DLD1 (cell line): ENCODE measurements around the gene CDH13.

Experiments used
- in situ Hi-C: cut with HindIII; loops from 2 replicates; pipeline ENCODE4 v1.10.0; 2017; ENCODE audit warnings: low sequenced_read_pairs

Gene CDH13

GRCh38 chr16:83258366-83258928 lies 631.7 kb downstream of the CDH13 start:
- in situ Hi-C loops, result no loop called here

- in situ Hi-C loops, result no loop called here
Observed at GRCh38 chr16:83266848-83267553, 640.2 kb downstream of the CDH13 start.

GRCh38 chr16:83268169-83268568 lies 641.4 kb downstream of the CDH13 start:
- in situ Hi-C loops, result no loop called here

- in situ Hi-C loops, result no loop called here
Observed at GRCh38 chr16:83269048-83269447, 642.3 kb downstream of the CDH13 start.

GRCh38 chr16:83269541-83269940 lies 642.8 kb downstream of the CDH13 start:
- in situ Hi-C loops, result no loop called here

GRCh38 chr16:83270061-83270460 lies 643.3 kb downstream of the CDH13 start:
- in situ Hi-C loops, result no loop called here

- in situ Hi-C loops, result no loop called here
Observed at GRCh38 chr16:83270640-83271039, 643.9 kb downstream of the CDH13 start.

GRCh38 chr16:83271123-83271522 lies 644.4 kb downstream of the CDH13 start:
- in situ Hi-C loops, result no loop called here

- in situ Hi-C loops, result no loop called here
Observed at GRCh38 chr16:83271970-83272575, 645.3 kb downstream of the CDH13 start.

GRCh38 chr16:83272843-83273242 lies 646.1 kb downstream of the CDH13 start:
- in situ Hi-C loops, result no loop called here

- in situ Hi-C loops, result no loop called here
Observed at GRCh38 chr16:83273504-83274173, 646.9 kb downstream of the CDH13 start.

- in situ Hi-C loops, result no loop called here
Observed at GRCh38 chr16:83279251-83279650, 652.5 kb downstream of the CDH13 start.

GRCh38 chr16:83285921-83286320 lies 659.2 kb downstream of the CDH13 start:
- in situ Hi-C loops, result no loop called here

- in situ Hi-C loops, result no loop called here
Observed at GRCh38 chr16:83296505-83296904, 669.7 kb downstream of the CDH13 start.

GRCh38 chr16:83298541-83298940 lies 671.8 kb downstream of the CDH13 start:
- in situ Hi-C loops, result no loop called here

GRCh38 chr16:83300326-83300725 lies 673.6 kb downstream of the CDH13 start:
- in situ Hi-C loops, result no loop called here

- in situ Hi-C loops, result no loop called here
Observed at GRCh38 chr16:83301971-83302370, 675.2 kb downstream of the CDH13 start.

- in situ Hi-C loops, result no loop called here
Observed at GRCh38 chr16:83302853-83303252, 676.1 kb downstream of the CDH13 start.

GRCh38 chr16:83305092-83305491 lies 678.3 kb downstream of the CDH13 start:
- in situ Hi-C loops, result no loop called here

GRCh38 chr16:83306961-83307593 lies 680.3 kb downstream of the CDH13 start:
- in situ Hi-C loops, result no loop called here

GRCh38 chr16:83307594-83307992 lies 680.8 kb downstream of the CDH13 start:
- in situ Hi-C loops, result no loop called here
